Vagina (tissue), 2 donors: ENCODE measurements around the gene RGS14.

ENCODE experiments used
- CTCF ChIP-seq, 3 experiments: fragments of 450-650 bp in 2 of 3; fragments of 200-600 bp in 1 of 3; sonication (generic) in 1 of 3; IDR thresholded peaks; one replicate each; pipeline ENCODE4 v1.5.1; 2017 to 2019; ENCODE audit warnings: antibody characterized with exemption in 3 of 3, mild to moderate bottlenecking in 2 of 3, moderate library complexity in 2 of 3
- POLR2A ChIP-seq, 2 donors: fragments of 450-650 bp; IDR thresholded peaks; one replicate each; pipeline ENCODE4 v1.6.1; 2017; ENCODE audit warnings: antibody characterized with exemption in 2 of 2, mild to moderate bottlenecking in 2 of 2, moderate library complexity in 2 of 2
- POLR2AphosphoS5 ChIP-seq, 2 donors: sonication (generic); formaldehyde crosslinking; IDR thresholded peaks; one replicate each; pipeline ENCODE4 v1.9.0; 2017; ENCODE audit warnings: antibody characterized with exemption in 2 of 2, mild to moderate bottlenecking in 2 of 2, low read depth in 1 of 2; ENCODE audit not compliant: insufficient read depth in 1 of 2

GRCh38 chr5:177319913-177320588, 37.7 kb upstream of the RGS14 start:
- TF ChIP-seq POLR2A (IDR thresholded peaks at IDR 0.05), result no peak
- TF ChIP-seq POLR2AphosphoS5 (IDR thresholded peaks at IDR 0.05; ENCODE audit: insufficient read depth in 1 of 2, low read depth in 1 of 2), result no peak
- TF ChIP-seq CTCF (IDR thresholded peaks at IDR 0.05), result no peak
